Measurements from ENCODE around the gene MDN1. TPM values are rescaled to one million over a fixed set of nuclear protein-coding genes. Genes with fewer than 3 reads are reported as not detected.
"Not testable (repeated sequence)": the region's sequence is repeated elsewhere in the genome, so short reads cannot be mapped to it uniquely, and the experiment has no call there.

Gene MDN1
- polyA plus RNA-seq, 1 donor: 57.7 TPM

DNA sequence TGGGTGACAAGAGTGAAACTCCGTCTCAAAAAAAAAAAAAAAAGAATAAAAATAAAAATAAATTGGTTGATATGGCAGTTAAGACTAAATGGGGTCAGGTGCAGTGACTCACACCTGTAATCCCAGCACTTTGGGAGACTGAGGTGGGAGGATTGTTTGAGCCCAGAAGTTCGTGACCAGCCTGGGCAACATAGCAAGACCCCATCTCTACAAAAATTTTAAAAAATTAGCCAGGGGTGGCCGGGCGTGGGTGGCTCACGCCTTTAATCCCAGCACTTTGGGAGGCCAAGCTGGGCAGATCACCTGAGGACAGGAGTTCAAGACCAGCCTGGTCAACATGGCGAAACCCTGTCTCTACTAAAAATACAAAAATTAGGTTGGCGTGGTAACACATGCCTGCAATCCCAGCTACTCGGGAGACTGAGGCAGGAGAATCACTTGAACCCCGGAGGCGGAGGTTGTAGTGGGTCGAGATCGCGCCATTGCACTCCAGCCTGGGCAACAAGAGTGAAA, 8.9 kb upstream of the MDN1 start:
- not testable (repeated sequence) for DNase-seq

DNA sequence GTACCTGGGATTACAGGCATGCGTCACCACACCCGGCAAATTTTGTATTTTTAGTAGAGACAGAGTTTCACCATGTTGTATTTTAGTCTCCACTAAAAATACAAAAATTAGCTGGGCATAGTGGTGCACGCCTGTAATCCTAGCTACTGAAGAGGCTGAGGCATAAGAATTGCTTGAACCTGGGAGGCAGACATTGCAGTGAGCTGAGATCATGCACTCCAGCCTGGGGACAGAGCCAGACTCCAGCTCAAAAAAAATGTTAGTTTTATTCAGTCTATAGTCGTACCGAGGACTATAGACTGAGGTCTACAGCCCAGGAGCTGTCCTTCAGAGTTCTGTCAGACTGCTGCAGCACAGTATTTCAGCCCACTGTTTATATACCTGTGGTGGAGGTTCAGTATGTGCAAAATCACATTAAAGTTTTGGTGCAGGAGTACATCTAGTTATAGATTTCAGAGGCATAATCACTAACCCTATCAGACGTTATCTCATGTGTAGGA, 6.5 kb upstream of the MDN1 start:
- DNase-seq: no peak

DNA sequence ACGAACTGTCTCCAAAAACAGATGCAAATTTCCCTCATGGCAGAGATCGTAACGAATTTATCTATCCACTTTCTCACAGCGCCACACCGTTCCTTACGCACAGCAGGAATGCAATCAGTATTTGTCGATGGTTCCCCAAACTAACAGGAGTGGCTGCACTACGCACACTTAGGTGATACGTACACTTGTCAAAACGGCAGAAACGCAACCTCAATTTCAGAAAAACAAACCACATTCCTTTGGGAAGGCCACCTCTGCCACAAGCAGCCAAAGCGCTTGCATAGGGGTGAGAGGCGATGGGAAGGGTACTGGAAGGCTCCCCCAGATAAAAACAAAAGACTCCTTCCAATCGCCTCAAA, 638 bp downstream of the MDN1 start:
- peak; percentile 19 for DNase-seq

DNA sequence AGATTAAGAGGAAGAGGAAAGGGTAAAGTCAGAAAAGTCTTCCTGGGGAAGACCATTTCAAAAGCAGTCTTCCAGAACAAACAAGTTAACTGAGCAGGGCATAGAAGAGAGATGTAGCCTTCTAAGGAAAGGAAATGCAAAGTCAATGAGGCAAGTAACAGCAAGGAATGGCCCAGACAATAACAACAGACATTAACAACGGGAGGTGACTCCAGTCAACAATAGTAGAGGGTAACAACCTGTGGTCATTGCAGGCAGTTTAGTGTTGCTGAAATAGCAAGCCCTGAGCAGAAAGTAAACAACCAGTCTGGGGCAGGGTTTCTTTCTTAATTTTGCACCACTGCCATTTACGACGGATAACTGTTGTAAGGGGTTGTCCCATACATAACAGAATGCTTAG, 2.1 kb downstream of the MDN1 start:
- peak; percentile 4 for DNase-seq

DNA sequence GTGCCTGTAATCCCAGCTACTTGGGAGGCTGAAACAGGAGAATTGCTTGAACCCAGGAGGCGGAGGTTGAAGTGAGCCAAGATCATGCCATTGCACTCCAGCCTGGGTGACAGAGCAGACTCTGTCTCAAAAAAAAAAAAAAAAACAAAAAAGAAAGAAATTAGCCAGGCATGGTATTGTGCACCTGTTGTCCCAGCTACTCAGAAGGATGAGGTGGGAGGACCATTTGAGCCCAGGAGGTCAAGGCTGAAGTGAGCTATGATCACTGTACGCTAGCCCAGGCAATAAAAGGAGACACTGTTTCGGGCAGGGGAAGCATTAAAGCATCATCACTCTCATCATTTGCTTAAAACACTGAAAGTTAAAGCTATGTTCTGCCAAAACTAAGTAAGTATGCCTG, 6.2 kb downstream of the MDN1 start:
- not testable (repeated sequence) for DNase-seq

DNA sequence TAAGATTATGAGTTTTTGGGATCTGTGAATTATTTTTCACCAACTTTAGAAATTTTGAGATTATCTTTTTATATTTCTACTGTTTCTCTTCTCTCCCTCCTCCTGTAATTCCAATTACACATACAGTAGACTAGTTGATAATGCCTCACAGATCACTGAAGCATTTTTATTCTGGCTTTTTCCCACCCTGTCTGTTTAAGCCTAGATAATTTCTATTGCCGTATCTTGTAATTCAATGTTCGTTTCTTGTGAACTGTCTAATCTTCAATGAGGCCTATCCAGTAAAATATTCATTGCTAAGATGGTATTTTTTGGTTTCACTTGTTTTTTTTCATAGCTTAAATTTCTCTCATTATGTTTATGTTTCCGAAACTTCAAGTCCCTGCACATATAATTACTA, 12.0 kb downstream of the MDN1 start:
- DNase-seq: no peak

DNA sequence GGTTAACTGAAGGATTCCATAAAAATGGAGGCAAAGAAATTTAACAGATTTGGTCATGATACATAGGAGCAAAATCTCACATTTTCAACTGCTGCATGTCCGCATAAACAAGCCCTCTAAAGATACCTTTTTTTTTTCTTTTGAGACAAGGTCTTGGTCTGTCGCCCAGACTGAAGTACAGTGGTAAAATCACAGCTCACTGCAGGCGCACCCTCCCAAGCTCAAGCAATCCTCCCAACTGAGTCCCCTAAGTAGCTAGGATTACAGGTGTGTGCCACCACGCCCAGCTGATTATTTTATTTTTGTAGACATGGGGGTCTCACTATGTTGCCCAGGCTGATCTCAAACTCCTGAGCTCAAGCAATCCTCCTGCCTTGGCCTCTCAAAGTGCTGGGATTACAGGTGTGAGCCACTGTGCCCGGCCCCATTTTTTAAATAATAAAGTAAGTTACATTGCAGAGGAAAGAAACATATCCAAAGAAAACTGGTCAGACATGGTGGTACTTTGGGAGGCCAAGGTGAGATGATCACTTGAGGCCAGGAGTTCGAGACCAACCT, 13.7 kb downstream of the MDN1 start:
- no peak for DNase-seq

DNA sequence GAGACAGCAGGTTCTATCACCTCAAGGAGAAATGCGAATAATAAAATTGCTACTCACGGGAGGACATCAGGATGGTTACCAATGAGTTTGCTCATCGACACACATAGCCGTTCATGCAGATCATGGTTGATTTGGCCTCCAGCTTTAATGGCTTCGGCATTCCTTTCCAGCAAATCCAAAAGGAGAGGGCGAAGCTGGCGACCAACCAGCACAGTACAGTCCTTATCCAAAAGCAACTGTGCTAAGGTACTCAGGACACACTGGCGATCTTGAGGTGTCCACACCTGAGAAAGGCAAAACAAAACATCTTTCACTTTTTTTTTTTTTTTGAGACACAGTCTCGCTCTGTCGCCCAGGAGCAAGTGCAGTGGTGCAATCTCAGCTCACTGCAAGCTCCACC, 16.3 kb downstream of the MDN1 start:
- no peak for DNase-seq

DNA sequence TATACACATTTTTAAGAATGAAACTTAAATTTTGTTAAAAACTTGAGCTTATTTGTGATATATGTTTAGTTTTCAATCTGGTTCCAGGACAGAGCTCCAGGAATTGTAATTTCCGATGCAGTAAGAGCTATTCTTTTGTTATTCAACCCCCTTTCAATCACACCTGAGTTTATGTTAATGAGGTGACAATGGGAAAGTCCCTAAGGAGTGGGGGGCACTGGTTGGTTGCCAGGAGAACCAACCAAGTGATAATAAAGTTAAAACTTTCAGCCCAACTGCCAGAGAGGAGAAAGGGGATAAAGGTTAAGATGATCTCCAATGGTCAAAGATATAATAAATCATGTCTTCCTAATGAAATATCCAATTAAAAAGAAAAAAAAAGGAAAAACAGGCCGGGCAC, 19.8 kb downstream of the MDN1 start:
- DNase-seq: no peak

DNA sequence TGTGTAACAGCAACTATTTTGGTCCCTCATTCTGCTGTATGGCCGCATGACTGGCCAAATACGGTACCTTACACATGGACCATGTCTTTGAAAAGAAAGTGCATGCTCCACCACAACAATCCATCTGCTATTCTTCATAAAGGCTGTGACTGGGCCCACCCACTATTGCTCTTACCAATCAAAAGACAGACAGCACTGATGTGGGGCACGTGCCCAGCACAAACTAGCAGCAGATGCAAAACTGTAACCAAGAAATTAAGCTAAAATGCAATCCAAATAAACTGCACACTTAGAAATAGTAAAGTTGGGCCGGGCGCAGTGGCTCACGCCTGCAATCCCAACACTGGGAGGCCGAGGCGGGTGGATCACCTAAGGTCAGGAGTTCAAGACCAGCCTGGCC, 20.5 kb downstream of the MDN1 start:
- no peak for DNase-seq

DNA sequence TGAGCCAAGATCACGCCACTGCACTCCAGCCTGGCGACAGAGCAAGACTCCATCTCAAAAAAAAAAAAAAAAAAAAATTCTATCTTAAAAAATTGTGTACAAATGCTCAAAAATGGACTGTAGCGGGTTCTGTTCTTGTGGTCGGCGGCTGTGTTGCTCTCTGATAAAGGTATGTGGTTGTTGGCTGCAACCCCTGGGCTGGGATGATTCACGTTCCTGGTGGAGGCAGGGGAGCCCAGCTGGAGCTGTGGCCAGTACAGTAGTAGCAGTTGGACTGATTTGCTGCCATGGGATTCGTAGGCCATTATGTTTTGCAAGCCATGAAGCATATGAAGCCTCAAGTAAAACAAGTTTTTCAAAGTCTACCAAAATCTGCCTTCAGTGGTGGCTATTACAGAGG, 22.3 kb downstream of the MDN1 start:
- DNase-seq: no peak

DNA sequence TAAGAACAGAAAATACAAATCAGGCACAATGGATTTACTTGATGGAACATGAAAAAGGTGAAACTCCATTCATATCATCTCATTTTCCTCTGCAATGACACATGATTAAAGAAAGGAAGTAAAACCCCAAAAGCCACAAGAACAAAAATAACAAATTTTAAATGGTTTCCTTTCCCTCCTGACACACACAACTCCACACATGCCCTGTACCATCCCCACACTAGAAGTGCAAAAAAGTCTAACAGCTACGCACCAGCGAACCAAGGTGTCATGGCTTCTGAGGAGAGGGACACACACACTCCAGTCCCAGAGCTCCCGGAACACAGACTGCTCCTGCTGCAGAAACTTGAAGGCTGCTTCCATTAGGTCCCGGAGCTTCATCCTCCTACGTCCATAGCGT, 25.3 kb downstream of the MDN1 start:
- no peak for DNase-seq

DNA sequence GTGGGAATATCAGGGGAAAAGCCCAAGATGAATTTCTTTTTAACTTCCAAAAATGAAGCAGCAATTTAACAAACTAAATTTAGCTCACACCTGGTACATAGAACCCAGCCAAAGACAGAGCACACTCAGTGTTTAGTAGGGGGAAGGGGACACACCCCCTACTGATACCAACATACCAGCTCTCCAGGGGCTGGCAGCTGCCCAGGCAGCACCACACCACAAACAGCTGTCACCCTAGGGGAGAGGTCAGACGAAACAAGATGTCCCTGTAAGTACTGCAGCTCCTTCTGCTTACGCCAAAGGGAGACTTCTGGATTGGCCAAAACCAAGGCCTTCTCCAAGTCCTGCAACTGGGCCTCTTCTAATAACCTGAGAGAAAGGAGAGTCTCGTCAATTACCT, 26.0 kb downstream of the MDN1 start:
- no peak for DNase-seq

DNA sequence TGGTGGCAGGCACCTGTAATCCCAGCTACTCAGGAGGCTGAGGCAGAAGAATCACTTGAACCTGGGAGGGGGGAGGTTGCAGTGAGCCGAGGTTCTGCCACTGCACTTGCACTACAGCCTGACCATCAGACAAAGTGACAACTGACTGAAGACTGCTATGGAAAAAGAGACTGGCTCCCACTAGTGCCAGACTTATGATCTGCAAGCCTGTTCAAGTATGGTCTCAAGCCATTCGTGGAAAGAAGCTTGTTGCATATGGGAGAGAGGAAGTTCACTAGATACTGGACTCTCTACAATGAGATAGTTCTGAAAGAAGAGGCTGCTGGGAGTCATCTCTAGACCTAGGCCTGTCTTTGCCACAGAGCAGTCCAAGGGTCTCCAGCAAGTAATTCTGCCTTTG, 26.7 kb downstream of the MDN1 start:
- peak; percentile 12 for DNase-seq

DNA sequence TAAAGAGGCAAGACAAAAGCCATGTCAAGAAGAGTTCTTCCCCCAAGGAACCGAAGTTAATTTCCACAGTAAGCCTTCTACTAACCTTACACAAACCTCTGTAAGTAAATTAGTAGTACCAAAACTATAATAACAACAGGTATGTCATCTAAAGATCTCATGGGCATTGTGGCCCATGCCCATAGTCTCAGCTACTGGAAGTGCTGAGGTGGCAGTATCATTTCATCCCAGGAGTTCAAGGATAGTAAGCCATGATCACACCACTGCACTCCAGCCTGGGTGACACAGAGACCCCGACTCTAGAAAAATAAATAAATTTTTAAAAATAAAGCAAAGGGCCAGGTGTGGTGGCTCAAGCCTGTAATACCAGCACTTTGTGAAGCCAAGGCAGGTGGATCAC, 29.2 kb downstream of the MDN1 start:
- DNase-seq: no peak

DNA sequence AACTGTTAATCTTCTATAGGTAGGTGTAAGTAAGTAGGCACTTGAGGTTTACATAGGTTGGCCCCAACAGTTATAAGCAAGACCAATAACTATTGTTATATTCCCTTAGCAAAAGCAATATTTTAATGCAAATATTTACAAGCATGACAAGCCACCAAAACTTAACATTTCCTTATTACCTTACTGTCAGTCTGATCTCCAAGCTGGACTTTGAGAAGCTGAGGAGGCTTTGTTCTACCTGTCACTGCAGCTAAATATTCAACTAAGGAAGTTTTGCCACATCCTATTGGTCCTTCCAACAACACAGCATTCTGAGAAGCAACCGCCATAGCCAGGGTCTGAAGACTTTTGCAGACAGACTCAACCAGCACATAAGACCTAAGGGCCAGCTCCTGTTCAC, 29.6 kb downstream of the MDN1 start:
- DNase-seq: no peak

DNA sequence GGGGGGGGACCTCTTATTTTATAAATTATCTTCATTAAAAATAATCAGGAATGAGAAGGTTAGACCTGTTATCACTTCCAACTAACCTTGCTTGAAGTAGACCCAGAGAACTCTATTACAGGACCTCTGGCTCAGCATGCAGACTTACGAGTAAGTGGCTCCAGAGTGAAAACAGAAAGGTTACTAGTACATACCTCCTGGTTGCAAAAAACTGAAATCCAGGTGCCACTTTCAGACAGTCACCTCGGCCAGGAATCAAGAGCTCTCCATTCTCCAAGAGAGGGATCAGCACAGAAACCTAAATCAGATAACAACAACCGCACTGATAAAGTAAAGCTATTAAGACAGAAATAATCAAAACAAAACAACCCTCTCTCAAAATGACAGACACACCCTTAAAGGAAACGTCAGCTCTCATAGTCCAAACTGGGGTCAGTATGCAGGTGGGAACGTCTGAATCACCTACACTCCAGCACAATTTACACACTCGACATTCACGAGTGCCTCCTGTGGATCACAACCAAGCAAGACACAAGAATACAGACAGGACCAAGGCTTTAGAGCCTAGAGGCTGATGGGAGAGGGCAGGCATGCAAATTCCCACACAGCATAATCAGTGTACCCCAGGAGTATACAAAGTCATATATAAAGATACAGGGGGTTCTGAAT, 31.8 kb downstream of the MDN1 start:
- DNase-seq: no peak

DNA sequence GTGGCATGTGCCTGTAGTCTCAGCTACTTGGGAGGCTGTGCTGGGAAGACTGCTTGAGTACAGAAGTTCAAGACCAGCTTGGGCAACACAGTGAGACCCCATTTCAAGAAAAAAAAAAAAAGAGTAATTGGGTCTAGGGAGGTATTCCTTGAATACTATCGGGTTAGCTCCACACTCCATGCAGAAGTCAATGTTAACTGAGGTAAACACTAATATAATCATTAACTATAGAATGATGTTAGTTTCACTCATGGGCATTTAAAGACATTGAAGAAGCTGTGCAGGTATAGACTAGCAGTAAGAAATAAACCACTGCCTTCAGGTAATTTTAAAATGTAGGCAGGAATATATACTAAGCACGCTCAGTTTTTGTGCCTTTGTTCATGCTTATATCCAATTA, 32.6 kb downstream of the MDN1 start:
- no peak for DNase-seq

DNA sequence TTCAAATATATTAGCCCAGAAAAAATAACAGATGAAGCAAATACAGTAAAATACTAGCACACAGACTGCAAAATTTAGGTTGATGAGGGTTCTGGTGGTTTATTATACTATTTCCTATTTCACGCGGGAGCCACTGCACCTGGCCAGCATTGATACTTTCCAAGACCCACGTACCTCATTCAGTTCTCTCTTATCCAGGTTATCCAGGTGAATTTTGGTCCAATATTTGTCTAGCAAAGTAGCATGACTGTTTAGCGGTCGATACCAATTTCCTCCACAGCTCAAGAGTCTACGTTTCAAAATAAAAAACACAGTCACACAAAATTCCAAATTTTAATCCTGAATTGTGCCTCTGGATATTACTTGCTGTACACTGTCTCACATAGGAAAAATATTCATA, 34.8 kb downstream of the MDN1 start:
- no peak for DNase-seq

DNA sequence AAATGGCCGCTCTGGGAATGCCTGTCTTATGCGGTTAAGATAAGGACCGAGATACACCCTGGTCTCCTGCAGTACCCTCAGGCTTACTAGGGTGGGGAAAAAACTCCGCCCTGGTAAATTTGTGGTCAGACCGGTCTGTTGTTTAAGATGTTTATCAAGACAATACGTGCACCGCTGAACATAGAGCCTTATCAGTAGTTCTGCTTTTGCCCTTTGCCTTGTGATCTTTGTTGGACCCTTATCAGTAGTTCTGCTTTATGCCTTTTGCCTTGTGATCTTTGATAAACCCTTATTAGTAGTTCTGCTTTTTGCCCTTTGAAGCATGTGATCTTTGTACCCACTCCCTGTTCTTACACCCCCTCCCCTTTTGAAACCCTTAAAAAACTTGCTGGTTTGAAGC, 36.3 kb downstream of the MDN1 start:
- not testable (repeated sequence) for DNase-seq

DNA sequence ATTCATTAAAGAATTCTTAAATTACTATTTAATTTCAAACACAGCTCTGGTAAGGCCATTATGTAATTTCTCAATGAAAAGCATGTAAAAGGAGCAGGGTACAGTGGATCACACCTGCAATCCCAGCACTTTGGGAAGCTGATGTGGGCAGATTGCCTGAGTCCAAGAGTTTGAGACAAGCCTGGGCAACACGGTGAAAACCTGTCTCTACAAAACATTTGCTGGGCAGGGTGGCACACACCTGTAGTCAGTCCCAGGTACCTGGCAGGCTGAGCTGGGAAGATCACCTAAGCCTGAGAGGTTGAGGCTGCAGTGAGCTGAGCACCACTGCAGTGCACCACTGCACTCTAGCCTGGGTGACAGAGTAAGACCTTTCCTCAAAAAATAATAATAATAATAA, 37.4 kb downstream of the MDN1 start:
- no peak for DNase-seq

DNA sequence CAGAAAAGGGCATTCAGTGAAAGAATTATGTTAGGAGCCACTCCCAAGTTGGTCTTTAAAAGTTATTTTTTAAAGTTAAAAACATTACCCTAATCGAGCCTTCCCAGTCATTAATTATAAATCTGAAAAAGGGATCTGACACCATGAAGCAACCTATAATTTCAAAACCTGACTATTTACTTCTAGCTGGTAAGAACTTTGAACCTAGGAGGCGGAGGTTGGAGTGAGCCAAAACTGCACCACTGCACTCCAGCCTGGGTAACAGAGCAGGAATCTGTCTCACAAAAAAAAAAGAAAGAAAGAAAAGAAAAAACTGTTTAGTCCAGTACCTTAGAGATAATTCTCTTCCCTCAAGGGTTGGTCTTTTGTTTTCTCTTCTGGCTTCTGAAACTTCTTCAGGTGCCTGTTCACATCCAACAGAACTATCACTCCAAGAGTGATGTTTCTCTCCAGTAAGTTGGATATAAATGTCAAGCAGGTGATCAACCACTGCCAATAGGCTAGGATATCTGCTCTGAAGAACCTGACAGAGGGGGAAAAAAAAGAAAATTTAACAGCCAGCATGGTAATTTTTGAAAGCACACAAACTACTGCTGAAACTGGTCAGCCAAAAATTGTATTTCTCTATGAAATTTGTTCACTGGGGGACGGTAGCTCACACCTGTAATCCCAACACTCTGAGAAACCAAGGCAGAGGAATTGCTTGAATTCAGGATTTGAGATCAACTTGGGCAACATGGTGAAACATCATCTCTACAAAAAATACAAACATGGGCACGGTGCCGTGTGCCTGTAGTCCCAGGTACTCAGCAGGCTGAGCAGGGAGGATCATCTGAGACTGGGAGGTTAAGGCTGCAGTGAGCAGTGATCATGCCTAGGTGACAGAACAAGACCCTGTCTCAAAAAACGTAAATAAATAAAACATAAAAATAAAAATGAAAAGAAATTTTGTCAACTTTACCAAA, 38.2 kb downstream of the MDN1 start:
- no peak for DNase-seq

DNA sequence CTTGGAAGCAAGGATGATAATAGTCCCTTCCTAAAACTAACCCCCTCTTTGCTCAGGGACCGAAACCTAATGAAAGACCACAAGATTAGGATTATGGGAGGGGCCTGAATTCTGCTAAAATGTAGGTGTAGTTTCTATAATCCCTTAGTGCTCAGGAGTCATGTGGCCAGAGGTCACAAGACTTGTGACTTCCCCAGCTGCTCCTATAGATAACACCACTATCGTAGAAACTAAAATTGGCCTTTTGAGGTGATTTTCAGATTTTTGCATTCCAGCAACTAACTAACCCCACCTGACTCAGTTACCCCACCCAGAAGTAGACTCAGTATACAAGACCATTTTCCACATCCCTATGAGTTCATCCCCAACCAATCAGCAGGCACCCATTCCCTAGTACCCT, 42.1 kb downstream of the MDN1 start:
- DNase-seq: no peak
